ENCODE results near the gene EXOC4. TPM values are rescaled to one million over a fixed set of nuclear protein-coding genes. Genes with fewer than 3 reads are reported as not detected.

Gene EXOC4
- total RNA-seq, 1 experiment from 2014 or later, result 75.8 TPM

GRCh38 chr7:133771788-133772419 is 519.0 kb downstream of the EXOC4 start:
- Mint-ChIP-seq H3K9me3 (no peaks in the 10 kb centered on the region), H3K4me3 (no peak overlapping the region), H3K4me1 (peaks cover 5 to 11% of the 10 kb centered on the region in 2 experiments), H3K36me3 (ENCODE audit: insufficient read depth in 1 of 3, low read depth in 3 of 3) (no peaks in the 10 kb centered on the region), H3K27ac (no peak overlapping the region), H3K27me3 (ENCODE audit: low read depth) (no peaks in the 10 kb centered on the region)
- WGBS (ENCODE audit: extremely low coverage, insufficient read length, low lambda C conversion rate), result no CpG with 5 or more reads among the region's 4 CpGs
- Histone ChIP-seq H3K14ac (ENCODE audit: insufficient read depth, low read length) (no peak overlapping the region), H2BK120ac (ENCODE audit: low read depth, low read length, poor library complexity, severe bottlenecking) (no peak overlapping the region), H3K23ac (ENCODE audit: insufficient read length, low read depth, low read length) (no peak overlapping the region), H2BK15ac (ENCODE audit: low read depth, low read length) (no peak overlapping the region), H3K4ac (ENCODE audit: low read depth, low read length) (no peak overlapping the region), H2BK5ac (ENCODE audit: insufficient read length, low read length) (no peak overlapping the region), H4K20me1 (ENCODE audit: control insufficient read depth, insufficient read depth, insufficient read length) (no peaks in the 10 kb centered on the region), H3T11ph (ENCODE audit: low read length) (no peak overlapping the region), H3K79me2 (ENCODE audit: insufficient read depth, low read length) (no peaks in the 10 kb centered on the region), H3K9ac (ENCODE audit: extremely low read depth, insufficient read length, low read length) (no peak overlapping the region), H2AFZ (ENCODE audit: low read length) (no peak overlapping the region), H2BK20ac (ENCODE audit: low read depth, low read length, poor library complexity, severe bottlenecking) (no peak overlapping the region), H2BK12ac (ENCODE audit: insufficient read length, low read depth, low read length) (no peak overlapping the region), H3K27me3 (ENCODE audit: insufficient read depth, low read length) (no peaks in the 10 kb centered on the region), H3K23me2 (ENCODE audit: insufficient read length, low read depth, low read length, poor library complexity, severe bottlenecking) (no peaks in the 10 kb centered on the region), H3K4me2 (ENCODE audit: insufficient read depth, insufficient read length, low read length) (no peak overlapping the region), H2AK5ac (ENCODE audit: insufficient read length, low read length) (no peak overlapping the region), H3K18ac (ENCODE audit: insufficient read length, low read depth, low read length) (no peak overlapping the region), H3K79me1 (ENCODE audit: insufficient read depth, low read depth, low read length, poor library complexity, severe bottlenecking) (no peaks in the 10 kb centered on the region), H3K27ac (ENCODE audit: insufficient read length, low read depth, low read length) (no peak overlapping the region), H4K5ac (ENCODE audit: insufficient read length, low read depth, low read length) (no peak overlapping the region), H3K9me3 (ENCODE audit: control insufficient read depth, low read depth, low read length) (no peaks in the 10 kb centered on the region), H3K4me1 (ENCODE audit: insufficient read depth, low read length) (no peaks in the 10 kb centered on the region; the same call in 1 of the 2 replicates), H4K8ac (replicated peaks; ENCODE audit: insufficient read length, low read depth, low read length) (no peak overlapping the region), H4K91ac (ENCODE audit: insufficient read length, low read depth, low read length) (no peak overlapping the region), H3K56ac (ENCODE audit: insufficient read length, low read depth, low read length) (no peak overlapping the region)
- DNase-seq, result no peak
- TF ChIP-seq CTCF (conservative IDR thresholded peaks at IDR 0.05), result no peak
